ENCODE measurements around the gene GUCA2A.
A peak's percentile ranks its signal among the peaks of the same experiment; 100 is the strongest.

GUCA2A gene

GRCh38 chr1:42153624-42154023 lies 10.9 kb downstream of the GUCA2A start:
- DNase-seq (ENCODE audit: low read depth in 2 of 2) = no peak

- no peak for DNase-seq (ENCODE audit: low read depth in 2 of 2)
These were observed 11.5 kb downstream of the GUCA2A start, which contains the start of gene GUCA2B for GRCh38 chr1:42152907-42153600. Gene GUCA2B (plus strand): TSS chr1:42153410. CDS start chr1:42153451, 41 bp downstream.

DNA sequence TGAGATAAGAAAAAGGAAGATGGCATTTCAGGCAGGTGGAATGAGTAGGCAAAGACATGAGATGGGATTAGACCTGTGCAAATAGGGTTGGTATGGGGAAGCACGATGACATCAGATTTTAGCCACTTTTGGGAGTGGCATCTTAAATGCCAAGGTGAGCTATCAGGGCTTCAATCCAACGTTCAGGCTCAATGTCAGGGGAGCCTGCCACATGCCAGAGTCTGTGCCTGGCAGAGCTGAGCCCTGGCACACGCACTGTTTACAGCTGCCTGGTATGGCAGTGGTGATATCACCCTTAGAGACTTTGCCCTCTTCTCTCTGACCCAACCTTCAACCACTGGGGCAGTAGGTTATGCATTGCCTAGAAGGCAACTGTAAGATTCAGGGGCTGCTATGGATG lies 12.4 kb downstream of the GUCA2A start:
- DNase-seq (ENCODE audit: low read depth in 2 of 2) = no peak

GRCh38 chr1:42150651-42151050 lies 13.9 kb downstream of the GUCA2A start:
- no peak for DNase-seq (ENCODE audit: low read depth in 2 of 2)

GRCh38 chr1:42148166-42148565 lies 16.4 kb downstream of the GUCA2A start:
- DNase-seq (ENCODE audit: low read depth in 2 of 2) = no peak

DNA sequence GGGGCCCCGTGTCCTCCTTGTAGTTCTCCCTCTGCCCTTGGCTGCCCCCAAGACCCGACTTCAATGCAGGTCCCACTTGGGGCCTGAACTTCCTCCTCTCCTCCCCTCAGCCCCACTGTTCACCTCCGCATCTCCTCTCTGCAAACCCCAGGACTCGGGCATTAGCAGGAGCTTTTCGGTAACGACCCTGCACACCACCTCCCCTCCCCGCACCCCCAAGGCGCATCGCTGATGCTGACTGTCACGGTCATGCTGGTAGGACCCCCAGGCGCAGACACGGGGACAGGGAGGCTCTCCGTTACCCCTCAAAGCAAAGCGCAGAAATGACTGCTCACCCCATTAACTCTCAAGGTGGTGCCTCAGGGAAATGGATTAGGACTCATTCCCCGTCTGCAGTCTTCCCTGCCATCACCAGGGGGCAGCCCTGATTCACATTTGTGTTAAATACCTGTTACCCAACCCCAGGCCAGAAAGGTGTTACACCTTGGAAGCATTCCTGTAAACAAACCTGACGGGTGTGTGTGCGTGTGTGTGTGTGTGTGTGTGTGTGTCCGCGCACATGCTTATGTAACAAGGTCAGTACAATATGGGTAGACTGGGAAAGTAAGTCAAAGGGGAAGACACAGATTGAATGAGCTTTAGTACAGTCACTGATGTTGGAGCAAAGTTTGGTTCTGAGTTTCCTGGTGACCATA lies 17.8 kb downstream of the GUCA2A start:
- DNase-seq (ENCODE audit: low read depth in 2 of 2) = peak; percentile 50 to 68

GRCh38 chr1:42145764-42146625 lies 18.6 kb downstream of the GUCA2A start:
- DNase-seq (ENCODE audit: low read depth in 2 of 2) = no peak

DNA sequence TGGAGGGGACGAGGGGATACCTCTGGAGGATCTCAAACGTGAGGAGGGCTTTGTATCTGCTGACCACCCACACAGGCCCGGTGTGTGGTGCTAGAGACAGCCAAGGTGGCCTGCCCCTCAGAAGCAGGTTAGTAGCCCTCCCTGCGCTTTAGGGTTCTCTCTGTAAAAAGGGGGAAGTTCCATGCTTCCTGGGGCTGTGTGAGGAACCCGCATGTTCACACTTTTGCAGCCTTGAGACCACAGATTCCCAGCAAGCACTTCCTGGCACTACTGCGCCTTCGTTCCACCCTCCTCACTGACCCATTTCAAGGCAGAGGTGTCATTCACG lies 19.2 kb downstream of the GUCA2A start:
- DNase-seq (ENCODE audit: low read depth in 2 of 2) = no peak

- no peak for DNase-seq (ENCODE audit: low read depth in 2 of 2)
These were observed 19.7 kb downstream of the GUCA2A start for GRCh38 chr1:42144711-42145388.

DNA sequence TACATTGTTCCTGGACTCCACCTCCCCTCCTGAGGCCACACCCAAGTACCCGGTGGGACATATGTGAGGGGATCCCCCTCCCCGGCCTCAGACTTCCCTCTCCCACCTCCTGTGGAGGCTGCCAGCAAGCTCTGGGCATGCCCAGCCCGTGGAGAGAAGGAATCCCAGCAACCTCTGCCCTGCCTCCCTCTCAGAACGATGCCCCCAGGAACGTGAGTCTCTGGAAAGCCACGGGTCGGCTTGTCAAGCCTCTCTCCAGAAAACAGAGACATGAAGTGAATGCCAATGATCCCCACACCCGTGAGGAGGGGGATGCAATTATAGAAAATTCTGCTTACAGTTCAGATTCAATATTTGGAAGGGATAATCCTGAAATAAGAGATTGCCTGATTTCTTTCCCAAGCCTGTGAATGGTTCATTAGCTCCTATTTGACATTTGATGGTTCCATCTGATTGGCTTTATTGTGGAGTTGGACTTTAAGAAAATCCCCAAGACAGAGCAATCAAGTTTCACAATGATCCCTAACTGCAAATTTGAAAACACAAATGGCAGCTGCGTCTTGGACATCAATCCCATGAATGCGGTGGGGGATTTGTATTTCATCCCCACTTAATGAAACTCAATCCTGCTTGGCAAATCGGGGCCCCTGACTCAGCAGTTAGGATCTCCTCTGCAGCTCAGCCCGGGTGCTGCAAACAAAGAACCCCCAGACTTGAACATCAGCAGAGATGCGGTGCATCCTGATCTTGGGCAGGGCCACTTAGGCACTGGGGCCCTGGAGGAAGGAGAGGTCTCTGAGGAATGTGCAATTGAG lies 20.4 kb downstream of the GUCA2A start:
- no peak for DNase-seq (ENCODE audit: low read depth in 2 of 2)

DNA sequence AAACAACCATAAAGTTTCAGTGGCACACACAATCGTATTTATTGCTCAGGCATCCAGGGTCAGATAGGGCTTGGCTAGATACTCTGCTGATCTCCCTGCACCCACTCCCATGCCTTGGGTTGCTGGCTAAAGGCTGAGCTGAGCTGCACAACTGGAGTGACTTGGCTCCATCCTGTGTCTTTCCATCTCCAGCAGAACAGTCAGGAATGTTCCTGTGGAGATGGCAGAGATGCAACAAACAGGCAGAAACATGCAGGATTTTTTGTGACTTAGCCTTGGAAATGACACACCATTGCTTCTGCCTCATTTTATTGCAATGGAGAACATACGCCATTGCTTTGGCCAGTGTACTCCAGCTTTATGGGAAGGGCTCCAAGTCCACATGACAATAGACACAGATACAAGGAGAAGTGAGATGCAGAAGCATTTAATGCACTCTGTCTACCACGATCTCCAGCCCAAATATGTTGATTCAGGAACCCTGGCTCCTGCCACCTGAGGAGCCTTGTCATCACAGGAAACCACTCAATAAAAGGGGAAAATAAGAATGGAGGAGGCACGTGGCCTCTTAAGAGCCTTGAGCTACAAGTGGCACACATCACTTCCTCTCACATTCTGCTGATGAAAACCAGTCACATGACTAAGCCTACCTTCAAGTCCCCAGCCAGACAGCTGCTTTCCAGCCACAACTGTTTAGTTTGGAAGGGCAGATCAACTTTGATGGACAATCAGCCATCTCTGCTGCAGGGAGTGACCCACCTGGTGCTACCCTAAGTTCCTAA lies 21.5 kb downstream of the GUCA2A start:
- DNase-seq (ENCODE audit: low read depth in 2 of 2) = no peak

DNA sequence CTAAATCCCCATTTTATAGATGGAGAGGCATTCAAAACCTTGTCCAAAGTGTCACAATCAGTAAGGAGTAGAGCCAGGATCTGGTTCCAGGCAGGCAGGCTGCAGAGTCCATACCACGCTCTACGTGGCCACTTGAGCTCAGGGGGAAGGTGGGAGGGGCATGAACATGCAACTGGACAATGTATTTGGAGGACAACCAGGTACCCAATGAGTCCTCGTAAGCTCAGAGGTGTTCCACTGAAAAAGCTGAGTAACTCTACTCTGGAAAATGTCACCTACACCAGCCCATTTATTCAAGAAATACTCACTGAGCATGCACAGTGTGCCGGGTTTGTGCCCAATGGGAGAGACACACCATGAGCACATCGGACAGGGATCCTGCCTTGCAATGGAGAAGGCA lies 22.6 kb downstream of the GUCA2A start:
- no peak for DNase-seq (ENCODE audit: low read depth in 2 of 2)

DNA sequence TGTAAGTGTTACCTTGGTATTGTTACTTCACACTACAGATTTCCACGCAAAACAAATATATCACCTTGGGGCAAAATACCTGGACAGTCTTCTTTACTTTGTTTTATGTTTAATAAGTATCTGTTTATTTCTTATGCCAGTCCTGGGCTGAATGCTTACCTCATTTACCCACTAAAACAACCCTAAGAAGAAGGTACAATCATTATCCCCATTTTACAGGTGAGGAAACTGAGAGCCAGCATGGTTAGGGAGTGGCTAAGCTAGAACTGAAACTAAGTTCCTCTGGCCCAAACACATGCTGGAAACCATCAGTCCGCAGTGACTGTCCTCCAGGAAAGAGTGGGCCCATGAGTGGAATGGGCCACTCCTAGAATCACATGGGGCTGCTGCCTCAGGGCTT lies 24.4 kb downstream of the GUCA2A start:
- no peak for DNase-seq (ENCODE audit: low read depth in 2 of 2)

GRCh38 chr1:42139444-42139843 lies 25.1 kb downstream of the GUCA2A start:
- no peak for DNase-seq (ENCODE audit: low read depth in 2 of 2)

DNA sequence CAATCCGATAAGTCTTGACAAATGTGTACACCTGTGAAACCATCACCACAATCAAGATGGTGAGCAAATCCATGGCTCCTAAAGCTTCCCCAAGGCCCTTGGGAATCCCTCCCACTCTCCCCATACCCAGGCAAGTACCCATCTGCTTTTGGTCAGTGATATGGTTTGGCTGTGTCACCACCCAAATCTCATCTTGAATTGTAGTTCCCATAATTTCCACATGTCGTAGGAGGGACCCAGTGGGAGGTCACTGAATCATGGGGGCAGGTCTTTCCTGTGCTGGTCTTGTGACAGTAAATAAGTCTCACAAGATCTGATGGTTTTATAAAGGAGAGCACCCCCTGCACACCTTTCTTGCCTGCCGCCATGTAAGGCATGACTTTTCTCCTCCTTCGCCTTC lies 26.0 kb downstream of the GUCA2A start:
- no peak for DNase-seq (ENCODE audit: low read depth in 2 of 2)

DNA sequence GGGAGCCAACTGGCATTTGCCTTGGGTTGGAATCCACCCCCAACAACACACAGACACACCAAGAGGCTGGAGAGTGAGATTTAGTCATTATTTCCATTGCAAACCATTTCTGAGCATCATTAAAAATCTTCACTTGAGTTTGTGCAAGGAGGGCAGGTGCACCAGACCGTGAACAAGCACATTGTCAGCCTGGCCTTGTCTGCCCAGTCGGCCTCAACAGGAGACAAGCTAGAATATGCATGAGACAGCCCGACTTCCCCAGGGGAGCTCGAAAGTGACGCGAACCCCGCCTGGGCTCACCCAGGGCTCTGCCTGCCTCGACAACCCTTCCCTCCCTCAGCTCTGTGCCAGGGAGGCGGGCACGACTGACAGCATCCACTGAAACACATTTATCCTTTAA lies 26.8 kb downstream of the GUCA2A start:
- no peak for DNase-seq (ENCODE audit: low read depth in 2 of 2)

DNA sequence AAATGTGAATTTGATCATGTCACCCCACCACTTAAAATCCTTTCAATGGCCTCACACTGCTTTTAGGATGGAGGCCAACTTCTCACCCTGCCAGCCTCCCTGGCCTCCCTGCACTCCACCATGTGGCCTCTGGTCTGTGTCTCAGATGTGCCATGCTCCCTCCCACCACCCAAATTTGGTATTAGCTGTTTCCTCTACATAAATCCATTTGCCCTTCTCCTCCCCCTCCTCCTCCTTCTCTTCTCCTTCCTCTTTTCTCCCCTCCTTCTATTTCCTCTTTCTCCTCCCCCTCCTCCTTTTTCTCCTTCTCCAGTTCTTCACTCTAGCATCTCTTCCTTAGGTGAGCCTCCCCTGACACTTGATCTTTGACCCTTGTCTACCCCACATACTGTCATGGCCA lies 28.1 kb downstream of the GUCA2A start:
- DNase-seq (ENCODE audit: low read depth in 2 of 2) = no peak

DNA sequence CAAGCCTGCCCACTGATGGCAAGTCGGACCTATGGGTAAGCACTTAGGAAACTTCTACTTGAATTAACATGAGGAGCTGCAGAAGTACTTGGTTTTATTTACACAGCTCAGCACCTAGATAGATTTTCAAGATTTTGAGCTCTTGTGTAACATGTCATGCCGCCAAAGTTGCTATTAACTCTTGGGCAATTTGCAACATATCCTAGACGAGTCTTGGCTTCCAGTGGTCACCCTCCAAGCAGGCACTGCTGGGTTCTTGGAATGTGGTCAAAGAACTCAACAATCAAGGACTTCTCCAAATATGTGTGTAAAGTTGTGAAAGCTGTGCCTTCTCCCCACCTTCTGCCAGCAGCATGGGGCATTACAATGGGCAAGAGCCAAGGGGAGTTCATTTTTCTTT lies 29.1 kb downstream of the GUCA2A start:
- DNase-seq (ENCODE audit: low read depth in 2 of 2) = no peak

DNA sequence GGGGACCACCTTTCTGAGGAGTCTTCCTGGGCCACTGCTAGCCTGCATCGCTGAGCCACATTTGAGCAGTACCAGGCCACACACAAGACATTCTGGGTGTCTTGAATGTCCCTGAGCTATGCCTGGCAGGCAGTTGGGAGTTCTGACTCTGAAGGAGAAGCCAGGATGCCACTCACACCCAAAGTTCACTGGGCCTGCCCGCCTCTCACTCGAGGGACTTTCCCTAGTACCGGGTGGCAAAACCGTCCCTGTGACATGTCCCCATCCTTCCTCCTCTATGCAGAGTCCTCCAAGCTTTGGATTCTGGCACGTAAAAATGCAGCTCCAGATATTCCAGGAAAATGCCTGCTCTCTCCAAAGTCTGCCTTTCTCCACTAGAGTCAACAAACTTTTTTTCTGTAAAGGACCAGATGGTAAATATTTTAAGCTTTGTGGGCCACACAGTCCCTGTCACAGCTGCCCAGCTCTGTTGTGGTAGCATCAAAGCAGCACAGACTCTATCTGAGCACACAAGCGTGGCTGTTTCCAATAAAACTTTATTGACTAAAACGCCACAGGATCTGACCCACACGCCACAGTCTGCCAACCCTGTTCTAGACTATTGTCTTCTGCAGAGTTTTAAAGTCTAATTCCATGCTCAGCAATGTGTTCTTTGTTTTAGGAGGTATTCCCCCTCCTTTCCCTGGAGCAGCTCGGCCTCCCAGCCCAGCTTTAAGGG lies 30.6 kb downstream of the GUCA2A start:
- no peak for DNase-seq (ENCODE audit: low read depth in 2 of 2)

GRCh38 chr1:42133390-42133789 lies 31.2 kb downstream of the GUCA2A start:
- no peak for DNase-seq (ENCODE audit: low read depth in 2 of 2)
